Measurements from ENCODE around the gene SPATS1. TPM values are rescaled to one million over a fixed set of nuclear protein-coding genes. Genes with fewer than 3 reads are reported as not detected.
"Not testable (repeated sequence)": the region's sequence is repeated elsewhere in the genome, so short reads cannot be mapped to it uniquely, and the experiment has no call there.

The SPATS1 gene
- total and polyA plus RNA-seq, 4 experiments from 2014 or later = not detected

DNA sequence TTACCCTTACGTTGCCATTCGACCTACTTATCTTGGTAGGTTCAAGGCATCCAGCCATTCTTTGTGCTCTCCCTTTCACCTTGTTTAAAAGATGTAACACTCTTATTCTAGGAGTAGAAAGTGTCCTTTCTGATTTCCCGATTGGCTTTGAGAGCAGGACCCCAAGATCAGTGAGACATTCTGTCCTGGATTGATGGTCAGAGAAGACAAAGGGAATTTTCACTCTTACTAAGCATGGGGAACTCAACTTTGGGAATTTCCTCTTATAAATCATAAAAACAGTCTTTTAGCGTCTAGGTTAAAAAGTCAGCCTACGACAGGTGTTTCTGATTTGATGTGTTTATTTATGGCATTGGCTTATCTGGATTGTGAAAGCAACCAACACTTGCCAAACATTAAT is 26.5 kb upstream of the SPATS1 start:
- intact Hi-C loops (cut with micrococcal nuclease) = no loop called here

DNA sequence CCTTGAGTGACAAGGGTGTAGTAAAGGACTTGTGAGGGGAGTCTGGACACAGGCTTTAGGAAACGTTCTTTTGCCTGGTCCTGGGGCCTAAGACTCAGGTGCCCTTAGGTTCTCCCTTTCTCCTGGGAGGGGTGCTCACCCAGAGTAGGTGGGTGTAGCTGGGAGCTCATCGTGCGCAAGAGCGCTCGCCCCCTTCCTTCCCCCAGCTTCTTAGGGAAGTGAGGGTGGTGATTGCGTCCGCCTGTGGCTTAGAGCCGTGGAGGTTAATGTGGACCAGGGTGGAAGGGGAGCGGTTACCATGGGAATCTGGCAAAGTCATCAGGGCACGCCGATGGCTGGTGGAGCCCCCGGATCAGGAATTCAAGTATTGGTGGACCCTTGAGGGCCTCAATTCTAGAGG is 26.0 kb upstream of the SPATS1 start:
- peaks cover 0 to 12% (median 1%) of the 10 kb centered on the region in 8 donors for H3K9me3 Mint-ChIP-seq
- intact Hi-C loops (cut with micrococcal nuclease) = no loop called here
- Histone ChIP-seq H3K4me3 (ENCODE audit: low read length in 2 of 2) (no peak overlapping the region), H3K27me3 (ENCODE audit: insufficient read depth, low read length) (peaks cover 9% of the 10 kb centered on the region), H3K27ac (ENCODE audit: low read depth, low read length) (no peak overlapping the region), H3K9me3 (ENCODE audit: control insufficient read depth in 1 of 2, low read length in 2 of 2) (no peaks in the 10 kb centered on the region), H3K4me1 (ENCODE audit: insufficient read depth, low read length) (peaks cover 11% of the 10 kb centered on the region), H3K36me3 (ENCODE audit: insufficient read depth, low read length) (peaks cover 1% of the 10 kb centered on the region)
- no peak overlapping the region for H3K4me3 Mint-ChIP-seq
- H3K27me3 Mint-ChIP-seq = peaks cover 11 to 30% of the 10 kb centered on the region in 2 donors
- ChIA-PET POLR2A (ENCODE audit: partially characterized antibody) (no interaction called here), CTCF (ENCODE audit: partially characterized antibody) (interaction anchor here (1.4 kb wide), 1 partner anchor 11 kb away, joined by 4 read pairs; no protein-coding TSS in a partner anchor)
- H3K36me3 Mint-ChIP-seq = peaks cover 3 to 10% of the 10 kb centered on the region in 2 donors
- H3K4me1 Mint-ChIP-seq = peaks cover 5 to 22% (median 16%) of the 10 kb centered on the region in 4 donors
- no peak overlapping the region for H3K27ac Mint-ChIP-seq
- DNase-seq = no peak

More for the DNA sequence above, 26.5 kb upstream of the SPATS1 start:
- Histone ChIP-seq H3K36me3 (ENCODE audit: insufficient read depth, low read length) (peaks cover 7% of the 10 kb centered on the region), H3K9me3 (ENCODE audit: control insufficient read depth in 1 of 2, low read length in 2 of 2) (no peaks in the 10 kb centered on the region), H3K27ac (ENCODE audit: low read depth, low read length) (no peak overlapping the region), H3K4me1 (ENCODE audit: insufficient read depth, low read length) (peaks cover 11% of the 10 kb centered on the region), H3K4me3 (ENCODE audit: low read length in 2 of 2) (no peak overlapping the region), H3K27me3 (ENCODE audit: insufficient read depth, low read length) (peaks cover 9% of the 10 kb centered on the region)
- H3K4me3 Mint-ChIP-seq = no peak overlapping the region
- ChIA-PET POLR2A (ENCODE audit: partially characterized antibody) (no interaction called here), CTCF (ENCODE audit: partially characterized antibody) (interaction anchor here (1.1 to 1.4 kb wide), 2 partner anchors 11 to 15 kb away, joined by 3 to 4 read pairs; no protein-coding TSS in a partner anchor)
- H3K4me1 Mint-ChIP-seq = peaks cover 5 to 22% (median 17%) of the 10 kb centered on the region in 4 donors
- peaks cover 10 to 29% of the 10 kb centered on the region in 2 donors for H3K27me3 Mint-ChIP-seq
- no peak overlapping the region for H3K27ac Mint-ChIP-seq
- DNase-seq = no peak
- peaks cover 6 to 13% of the 10 kb centered on the region in 2 donors for H3K36me3 Mint-ChIP-seq
- H3K9me3 Mint-ChIP-seq = peaks cover 0 to 10% (median 1%) of the 10 kb centered on the region in 8 donors

DNA sequence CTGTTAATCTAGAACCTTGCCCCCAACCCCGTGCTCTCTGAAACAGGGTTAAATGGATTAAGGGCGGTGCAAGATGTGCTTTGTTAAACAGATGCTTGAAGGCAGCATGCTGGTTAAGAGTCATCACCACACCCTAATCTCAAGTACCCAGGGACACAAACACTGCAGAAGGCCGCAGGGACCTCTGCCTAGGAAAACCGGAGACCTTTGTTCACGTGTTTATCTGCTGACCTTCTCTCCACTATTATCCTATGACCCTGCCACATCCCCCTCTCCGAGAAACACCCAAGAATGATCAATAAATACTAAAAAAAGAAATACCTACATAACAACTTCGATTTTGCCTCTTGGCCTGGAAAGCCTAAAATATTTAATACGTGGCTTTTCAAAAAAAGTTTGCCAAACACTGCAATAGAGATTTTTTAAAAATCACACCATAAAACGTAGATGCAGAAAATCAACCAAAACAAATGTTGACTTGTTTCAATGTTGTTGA is 25.3 kb upstream of the SPATS1 start:
- intact Hi-C loops (cut with micrococcal nuclease); H3K27me3 ChIP-seq (ENCODE audit: insufficient read depth, low read length); H3K27ac Mint-ChIP-seq; H3K27ac ChIP-seq (ENCODE audit: low read depth, low read length); H3K36me3 ChIP-seq (ENCODE audit: insufficient read depth, low read length); H3K4me1 ChIP-seq (ENCODE audit: insufficient read depth, low read length); POLR2A ChIA-PET (ENCODE audit: partially characterized antibody); H3K9me3 ChIP-seq (ENCODE audit: control insufficient read depth in 1 of 2, low read length in 2 of 2); DNase-seq; H3K36me3 Mint-ChIP-seq; H3K4me3 ChIP-seq (ENCODE audit: low read length in 2 of 2); H3K4me3 Mint-ChIP-seq: not testable (repeated sequence)
- Mint-ChIP-seq H3K27me3 (peaks cover 13 to 31% of the 10 kb centered on the region in 2 donors), H3K4me1 (peaks cover 2 to 15% (median 10%) of the 10 kb centered on the region in 4 donors), H3K9me3 (peaks cover 0 to 12% (median 1%) of the 10 kb centered on the region in 8 donors)
- CTCF ChIA-PET (ENCODE audit: partially characterized antibody) = interaction anchor here (1.4 kb wide), 1 partner anchor 12 kb away, joined by 4 read pairs; no protein-coding TSS in a partner anchor

DNA sequence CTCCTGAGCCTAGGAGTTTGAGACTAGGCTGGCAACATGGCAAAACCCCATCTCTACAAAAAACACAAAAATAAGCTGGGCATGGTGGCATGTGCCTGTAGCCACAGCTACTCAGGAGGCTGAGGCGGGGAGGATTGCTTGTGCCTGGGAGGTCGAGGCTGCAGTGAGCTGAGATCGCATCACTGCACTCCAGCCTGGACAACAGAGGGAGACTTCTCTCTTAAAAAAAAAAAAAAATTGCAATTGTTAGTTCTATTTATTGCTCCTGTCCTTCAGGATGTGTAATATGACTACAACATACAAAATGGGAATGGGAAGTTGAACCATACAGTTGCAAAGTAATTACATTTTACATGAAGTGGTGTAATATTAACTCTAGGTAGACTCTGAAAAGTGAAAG is 21.2 kb upstream of the SPATS1 start:
- Histone ChIP-seq H3K9me3 (ENCODE audit: control insufficient read depth in 1 of 2, low read length in 2 of 2) (no peaks in the 10 kb centered on the region), H3K27me3 (ENCODE audit: insufficient read depth, low read length) (peaks cover 9% of the 10 kb centered on the region), H3K36me3 (ENCODE audit: insufficient read depth, low read length) (no peaks in the 10 kb centered on the region), H3K4me3 (ENCODE audit: low read length in 2 of 2) (no peak overlapping the region), H3K4me1 (ENCODE audit: insufficient read depth, low read length) (no peaks in the 10 kb centered on the region), H3K27ac (ENCODE audit: low read depth, low read length) (no peak overlapping the region)
- H3K27me3 Mint-ChIP-seq = peaks cover 13 to 35% of the 10 kb centered on the region in 2 donors
- H3K4me1 Mint-ChIP-seq = no peaks in the 10 kb centered on the region
- no peak overlapping the region for H3K4me3 Mint-ChIP-seq
- peaks cover 0 to 12% (median 2%) of the 10 kb centered on the region in 8 donors for H3K9me3 Mint-ChIP-seq
- H3K36me3 Mint-ChIP-seq = no peaks in the 10 kb centered on the region
- intact Hi-C loops (cut with micrococcal nuclease) = no loop called here
- no peak for DNase-seq
- ChIA-PET CTCF (ENCODE audit: partially characterized antibody) (interaction anchor here (2.0 kb wide), 1 partner anchor 16 kb away, joined by 5 read pairs; no protein-coding TSS in a partner anchor), POLR2A (ENCODE audit: partially characterized antibody) (no interaction called here)
- no peak overlapping the region for H3K27ac Mint-ChIP-seq

DNA sequence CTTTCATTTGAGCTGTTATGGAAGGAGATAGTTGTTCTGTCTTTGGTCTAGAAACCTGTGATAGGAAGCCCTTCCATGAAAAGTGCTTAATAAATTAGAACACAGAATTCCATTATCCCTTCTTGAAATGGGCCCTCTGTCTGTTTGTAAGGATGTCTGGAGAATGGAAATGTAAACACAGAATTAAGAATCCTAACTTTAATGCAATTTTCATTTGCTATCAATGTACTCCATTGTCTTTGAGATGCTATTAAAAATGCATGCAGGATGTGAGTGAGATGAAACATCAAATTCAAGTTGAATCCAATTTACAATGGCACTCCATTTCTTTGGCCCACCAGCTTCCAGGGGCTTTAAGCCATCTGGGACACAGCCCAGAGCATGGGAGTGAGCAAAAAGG is 15.4 kb upstream of the SPATS1 start:
- Mint-ChIP-seq H3K4me1 (no peaks in the 10 kb centered on the region), H3K27ac (no peak overlapping the region), H3K36me3 (no peaks in the 10 kb centered on the region), H3K4me3 (no peak overlapping the region), H3K9me3 (peaks cover 0 to 2% (median 0%) of the 10 kb centered on the region in 8 donors), H3K27me3 (peaks cover 5 to 19% of the 10 kb centered on the region in 2 donors)
- no peaks in the 10 kb centered on the region for H3K36me3 ChIP-seq (ENCODE audit: insufficient read depth, low read length)
- no peak overlapping the region for H3K4me3 ChIP-seq (ENCODE audit: low read length in 2 of 2)
- H3K27me3 ChIP-seq (ENCODE audit: insufficient read depth, low read length) = no peaks in the 10 kb centered on the region
- H3K9me3 ChIP-seq (ENCODE audit: control insufficient read depth in 1 of 2, low read length in 2 of 2) = no peaks in the 10 kb centered on the region
- ChIA-PET CTCF (ENCODE audit: partially characterized antibody) (no interaction called here), POLR2A (ENCODE audit: partially characterized antibody) (no interaction called here)
- H3K4me1 ChIP-seq (ENCODE audit: insufficient read depth, low read length) = no peaks in the 10 kb centered on the region
- intact Hi-C loops (cut with micrococcal nuclease) = no loop called here
- no peak overlapping the region for H3K27ac ChIP-seq (ENCODE audit: low read depth, low read length)
- no peak for DNase-seq

DNA sequence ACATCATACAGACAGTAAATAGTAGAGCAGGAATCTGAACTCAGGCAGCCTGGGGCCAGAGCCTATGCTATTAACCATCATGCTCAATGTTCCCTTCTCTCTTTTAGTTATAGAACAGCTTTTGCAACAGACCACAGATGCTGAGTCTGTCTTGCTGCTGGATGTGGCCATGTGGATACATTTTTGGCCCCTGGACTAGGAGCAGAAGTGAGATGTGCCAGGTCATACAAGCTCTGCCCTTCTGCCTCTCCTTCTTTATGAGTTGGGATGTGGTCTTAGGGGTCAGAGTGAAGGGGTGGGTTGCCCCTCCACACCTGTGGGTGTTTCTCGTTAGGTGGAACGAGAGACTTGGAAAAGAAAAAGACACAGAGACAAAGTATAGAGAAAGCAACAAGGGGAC is 14.7 kb upstream of the SPATS1 start:
- no peak for DNase-seq
- ChIA-PET POLR2A (ENCODE audit: partially characterized antibody) (no interaction called here), CTCF (ENCODE audit: partially characterized antibody) (no interaction called here)
- Histone ChIP-seq H3K36me3 (ENCODE audit: insufficient read depth, low read length) (no peaks in the 10 kb centered on the region), H3K9me3 (ENCODE audit: control insufficient read depth in 1 of 2, low read length in 2 of 2) (no peaks in the 10 kb centered on the region), H3K4me1 (ENCODE audit: insufficient read depth, low read length) (no peaks in the 10 kb centered on the region), H3K4me3 (ENCODE audit: low read length in 2 of 2) (no peak overlapping the region), H3K27ac (ENCODE audit: low read depth, low read length) (no peak overlapping the region), H3K27me3 (ENCODE audit: insufficient read depth, low read length) (no peaks in the 10 kb centered on the region)
- Mint-ChIP-seq H3K36me3 (no peaks in the 10 kb centered on the region), H3K27ac (no peak overlapping the region), H3K27me3 (peaks cover 7 to 22% of the 10 kb centered on the region in 2 donors), H3K4me3 (no peak overlapping the region), H3K4me1 (no peaks in the 10 kb centered on the region), H3K9me3 (peaks cover 0 to 2% (median 0%) of the 10 kb centered on the region in 8 donors)
- intact Hi-C loops (cut with micrococcal nuclease) = no loop called here

DNA sequence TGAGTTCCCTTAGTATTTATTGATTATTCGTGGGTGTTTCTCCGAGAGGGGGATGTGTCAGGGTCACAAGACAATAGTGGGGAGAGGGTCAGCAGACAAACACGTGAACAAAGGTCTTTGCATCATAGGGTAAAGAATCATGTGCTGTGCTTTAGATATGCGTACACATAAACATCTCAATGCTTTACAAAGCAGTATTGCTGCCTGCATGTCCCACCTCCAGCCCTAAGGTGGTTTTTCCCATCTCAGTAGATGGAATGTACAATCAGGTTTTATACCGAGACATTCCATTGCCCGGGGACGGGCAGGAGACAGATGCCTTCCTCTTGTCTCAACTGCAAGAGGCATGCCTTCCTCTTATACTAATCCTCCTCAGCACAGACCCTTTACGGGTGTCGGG is 14.2 kb upstream of the SPATS1 start:
- intact Hi-C loops (cut with micrococcal nuclease); H3K36me3 Mint-ChIP-seq; POLR2A ChIA-PET (ENCODE audit: partially characterized antibody): not testable (repeated sequence)

More for the DNA sequence above, 14.2 kb upstream of the SPATS1 start:
- H3K4me3 Mint-ChIP-seq; DNase-seq; H3K27ac ChIP-seq (ENCODE audit: low read depth, low read length); H3K36me3 ChIP-seq (ENCODE audit: insufficient read depth, low read length); CTCF ChIA-PET (ENCODE audit: partially characterized antibody); H3K27me3 ChIP-seq (ENCODE audit: insufficient read depth, low read length); H3K4me3 ChIP-seq (ENCODE audit: low read length in 2 of 2); H3K9me3 Mint-ChIP-seq; H3K4me1 ChIP-seq (ENCODE audit: insufficient read depth, low read length); H3K9me3 ChIP-seq (ENCODE audit: control insufficient read depth in 1 of 2, low read length in 2 of 2); H3K4me1 Mint-ChIP-seq; H3K27ac Mint-ChIP-seq: not testable (repeated sequence)
- H3K27me3 Mint-ChIP-seq = peaks cover 7 to 23% of the 10 kb centered on the region in 2 donors

Measured in CD4-positive, alpha-beta memory T cell (primary cell).